OCI-LY3 (cell line): Measurements from ENCODE around the gene CDKN2A.

Experiments
- CTCF ChIP-seq: fragments of 200-600, 300-600 bp; sonication (generic); IDR thresholded peaks from 2 replicates; pipeline ENCODE4 v1.5.1; 2014; ENCODE audit warnings: antibody characterized with exemption, low read length, low read depth
- EZH2phosphoT487 ChIP-seq: fragments of 200-600 bp; shearing (Covaris generic); IDR thresholded peaks from 2 replicates; pipeline ENCODE4 v1.6.1; 2018; ENCODE audit warnings: antibody characterized with exemption, mixed run types, low read depth

GRCh38 chr9:22028394-22028793, 34.2 kb upstream of the CDKN2A start:
- TF ChIP-seq CTCF (no peak), EZH2phosphoT487 (no peak)
